ENCODE data around the gene RAB44. TPM values are rescaled to one million over a fixed set of nuclear protein-coding genes. Genes with fewer than 3 reads are reported as not detected.

RAB44 gene
- total and polyA plus RNA-seq, 9 of the 15 experiments (the other 6 are each of a cell fraction or from before 2014, with no cell fraction given): not detected

DNA sequence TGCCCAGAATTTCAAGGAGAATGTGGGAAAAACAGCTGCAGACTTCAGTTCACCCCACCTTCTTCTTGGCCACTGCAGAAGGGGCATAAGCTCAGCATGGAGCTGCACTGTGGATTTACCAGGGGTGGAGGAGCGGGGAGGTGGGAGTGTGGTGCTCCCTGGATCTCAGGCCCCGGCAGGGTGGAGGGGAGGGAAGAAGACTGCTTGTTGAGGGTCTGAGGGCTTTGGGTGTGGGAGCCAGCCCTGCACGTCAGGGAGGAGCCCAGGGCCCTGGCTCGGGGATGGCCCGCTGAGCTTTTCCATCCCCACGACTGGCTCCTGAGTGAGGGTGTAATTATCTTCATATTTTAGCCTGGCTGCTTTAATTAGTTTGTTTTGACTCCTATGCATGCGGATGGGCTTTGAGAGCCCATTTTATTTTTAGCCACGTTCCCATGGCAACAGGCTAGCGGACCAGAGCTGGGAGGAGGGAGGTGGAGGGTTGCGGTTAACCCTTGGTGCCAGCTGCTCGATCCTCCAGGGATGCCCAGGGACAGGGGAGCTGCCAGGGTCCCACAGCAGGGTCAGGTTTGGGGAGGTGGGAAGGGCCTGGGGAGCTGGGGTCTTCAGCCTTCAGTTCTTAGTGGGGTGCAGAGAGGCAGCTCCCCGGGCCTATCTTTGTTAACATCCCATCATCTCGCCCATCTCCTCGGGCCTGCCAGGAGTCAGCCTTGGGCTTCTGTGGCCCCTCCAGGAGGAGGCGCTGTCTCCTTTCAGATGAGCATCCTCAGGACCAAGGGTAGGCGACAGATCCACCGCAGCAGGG, 68.2 kb downstream of the RAB44 start (continued):
- TF ChIP-seq, protein P1, sequence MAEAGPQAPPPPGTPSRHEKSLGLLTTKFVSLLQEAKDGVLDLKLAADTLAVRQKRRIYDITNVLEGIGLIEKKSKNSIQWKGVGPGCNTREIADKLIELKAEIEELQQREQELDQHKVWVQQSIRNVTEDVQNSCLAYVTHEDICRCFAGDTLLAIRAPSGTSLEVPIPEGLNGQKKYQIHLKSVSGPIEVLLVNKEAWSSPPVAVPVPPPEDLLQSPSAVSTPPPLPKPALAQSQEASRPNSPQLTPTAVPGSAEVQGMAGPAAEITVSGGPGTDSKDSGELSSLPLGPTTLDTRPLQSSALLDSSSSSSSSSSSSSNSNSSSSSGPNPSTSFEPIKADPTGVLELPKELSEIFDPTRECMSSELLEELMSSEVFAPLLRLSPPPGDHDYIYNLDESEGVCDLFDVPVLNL (CRISPR knock-in tag; IDR thresholded peaks at IDR 0.05; ENCODE audit: low read depth): no peak
- no peak for TF ChIP-seq XRCC4 (IDR thresholded peaks at IDR 0.05; ENCODE audit: extremely low read depth, insufficient read depth, insufficient read length)
- TF ChIP-seq RBM22 (IDR thresholded peaks at IDR 0.05; ENCODE audit: low read depth, low read length, poor library complexity, severe bottlenecking): no peak
- 0 out of 2 replicates have a peak, but pooled peaks have one; percentile 37 for TF ChIP-seq MYC (IDR thresholded peaks at IDR 0.05; ENCODE audit: low read depth, low read length)
- no peak for TF ChIP-seq MYC (CRISPR knock-in tag; IDR thresholded peaks at IDR 0.05; ENCODE audit: borderline replicate concordance, low read depth)
- TF ChIP-seq, protein P2, sequence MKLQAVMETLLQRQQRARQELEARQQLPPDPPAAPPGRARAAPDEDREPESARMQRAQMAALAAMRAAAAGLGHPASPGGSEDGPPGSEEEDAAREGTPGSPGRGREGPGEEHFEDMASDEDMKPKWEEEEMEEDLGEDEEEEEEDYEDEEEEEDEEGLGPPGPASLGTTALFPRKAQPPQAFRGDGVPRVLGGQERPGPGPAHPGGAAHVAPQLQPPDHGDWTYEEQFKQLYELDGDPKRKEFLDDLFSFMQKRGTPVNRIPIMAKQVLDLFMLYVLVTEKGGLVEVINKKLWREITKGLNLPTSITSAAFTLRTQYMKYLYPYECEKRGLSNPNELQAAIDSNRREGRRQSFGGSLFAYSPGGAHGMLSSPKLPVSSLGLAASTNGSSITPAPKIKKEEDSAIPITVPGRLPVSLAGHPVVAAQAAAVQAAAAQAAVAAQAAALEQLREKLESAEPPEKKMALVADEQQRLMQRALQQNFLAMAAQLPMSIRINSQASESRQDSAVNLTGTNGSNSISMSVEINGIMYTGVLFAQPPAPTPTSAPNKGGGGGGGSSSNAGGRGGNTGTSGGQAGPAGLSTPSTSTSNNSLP (IDR thresholded peaks at IDR 0.05; ENCODE audit: borderline replicate concordance, low read depth, low read length): no peak
- no peak for TF ChIP-seq MIER1 (IDR thresholded peaks at IDR 0.05; ENCODE audit: low read depth)
- TF ChIP-seq DNMT1 (IDR thresholded peaks at IDR 0.05): no peak
- TF ChIP-seq, protein P3, sequence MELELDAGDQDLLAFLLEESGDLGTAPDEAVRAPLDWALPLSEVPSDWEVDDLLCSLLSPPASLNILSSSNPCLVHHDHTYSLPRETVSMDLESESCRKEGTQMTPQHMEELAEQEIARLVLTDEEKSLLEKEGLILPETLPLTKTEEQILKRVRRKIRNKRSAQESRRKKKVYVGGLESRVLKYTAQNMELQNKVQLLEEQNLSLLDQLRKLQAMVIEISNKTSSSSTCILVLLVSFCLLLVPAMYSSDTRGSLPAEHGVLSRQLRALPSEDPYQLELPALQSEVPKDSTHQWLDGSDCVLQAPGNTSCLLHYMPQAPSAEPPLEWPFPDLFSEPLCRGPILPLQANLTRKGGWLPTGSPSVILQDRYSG (tag; conservative IDR thresholded peaks at IDR 0.05; ENCODE audit: low read depth): no peak
- TF ChIP-seq, protein P4, sequence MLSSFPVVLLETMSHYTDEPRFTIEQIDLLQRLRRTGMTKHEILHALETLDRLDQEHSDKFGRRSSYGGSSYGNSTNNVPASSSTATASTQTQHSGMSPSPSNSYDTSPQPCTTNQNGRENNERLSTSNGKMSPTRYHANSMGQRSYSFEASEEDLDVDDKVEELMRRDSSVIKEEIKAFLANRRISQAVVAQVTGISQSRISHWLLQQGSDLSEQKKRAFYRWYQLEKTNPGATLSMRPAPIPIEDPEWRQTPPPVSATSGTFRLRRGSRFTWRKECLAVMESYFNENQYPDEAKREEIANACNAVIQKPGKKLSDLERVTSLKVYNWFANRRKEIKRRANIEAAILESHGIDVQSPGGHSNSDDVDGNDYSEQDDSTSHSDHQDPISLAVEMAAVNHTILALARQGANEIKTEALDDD (IDR thresholded peaks at IDR 0.05): no peak
- no peak for TF ChIP-seq NR1H2 (CRISPR knock-in tag; IDR thresholded peaks at IDR 0.05)
- TF ChIP-seq, protein P5, sequence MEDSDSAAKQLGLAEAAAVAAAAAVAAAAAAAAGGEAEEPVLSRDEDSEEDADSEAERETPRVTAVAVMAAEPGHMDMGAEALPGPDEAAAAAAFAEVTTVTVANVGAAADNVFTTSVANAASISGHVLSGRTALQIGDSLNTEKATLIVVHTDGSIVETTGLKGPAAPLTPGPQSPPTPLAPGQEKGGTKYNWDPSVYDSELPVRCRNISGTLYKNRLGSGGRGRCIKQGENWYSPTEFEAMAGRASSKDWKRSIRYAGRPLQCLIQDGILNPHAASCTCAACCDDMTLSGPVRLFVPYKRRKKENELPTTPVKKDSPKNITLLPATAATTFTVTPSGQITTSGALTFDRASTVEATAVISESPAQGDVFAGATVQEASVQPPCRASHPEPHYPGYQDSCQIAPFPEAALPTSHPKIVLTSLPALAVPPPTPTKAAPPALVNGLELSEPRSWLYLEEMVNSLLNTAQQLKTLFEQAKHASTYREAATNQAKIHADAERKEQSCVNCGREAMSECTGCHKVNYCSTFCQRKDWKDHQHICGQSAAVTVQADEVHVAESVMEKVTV (CRISPR knock-in tag; IDR thresholded peaks at IDR 0.05): peak; percentile 96
- no peak for TF ChIP-seq ZNF23 (CRISPR knock-in tag; IDR thresholded peaks at IDR 0.05)
- TF ChIP-seq, protein P6, sequence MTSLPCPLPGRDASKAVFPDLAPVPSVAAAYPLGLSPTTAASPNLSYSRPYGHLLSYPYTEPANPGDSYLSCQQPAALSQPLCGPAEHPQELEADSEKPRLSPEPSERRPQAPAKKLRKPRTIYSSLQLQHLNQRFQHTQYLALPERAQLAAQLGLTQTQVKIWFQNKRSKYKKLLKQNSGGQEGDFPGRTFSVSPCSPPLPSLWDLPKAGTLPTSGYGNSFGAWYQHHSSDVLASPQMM (CRISPR knock-in tag; IDR thresholded peaks at IDR 0.05): no peak
- TF ChIP-seq CEBPG (CRISPR knock-in tag; IDR thresholded peaks at IDR 0.05): no peak
- TF ChIP-seq CEBPG (tag; conservative IDR thresholded peaks at IDR 0.05 in 1 of 2, IDR thresholded peaks at IDR 0.05 in 1 of 2): no peak
- TF ChIP-seq PHTF2 (CRISPR knock-in tag; IDR thresholded peaks at IDR 0.05): no peak
- 0 out of 2 replicates have a peak, but pooled peaks have one; percentile 40 for TF ChIP-seq JUN (IDR thresholded peaks at IDR 0.05; ENCODE audit: borderline replicate concordance, low read depth, low read length)
- no peak for TF ChIP-seq JUN (CRISPR knock-in tag; IDR thresholded peaks at IDR 0.05; ENCODE audit: borderline replicate concordance)
- TF ChIP-seq RUNX1 (IDR thresholded peaks at IDR 0.05; ENCODE audit: low read depth): no peak

All from K562 (cell line).